H1 (cell line): ENCODE measurements around the gene EPHA1. TPM values are rescaled to one million over a fixed set of nuclear protein-coding genes. Genes with fewer than 3 reads are reported as not detected.

Experiments used
- TCF12 ChIP-seq: IDR thresholded peaks from 2 replicates; pipeline ENCODE4 v1.6.1; 2011; ENCODE audit warnings: low read depth, mild to moderate bottlenecking, low read length
- polyA plus RNA-seq, 7 experiments: library from polyadenylated mRNA; depleted of rRNA in 3 of 7; stranded (reverse) in 5 of 7; unstranded in 2 of 7; fragments of >200 nt in 5 of 7; fragments of 200-250 nt in 2 of 7; gene quantifications; 1 replicate in 5 of 7; 2 replicates in 1 of 7; 4 replicates in 1 of 7; pipeline versions ENCODE4 v1.2.1 to v1.2.3, GENCODE V29; 2011 to 2013; ENCODE audit warnings: missing spikeins in 2 of 7, mixed read lengths in 2 of 7
- total RNA-seq: library from RNA; stranded (reverse); fragmentation: NEBNext Ultra II Directional; extraction: Animal tissue kit (Norgen Biotek cat#: 25700); gene quantifications from 2 replicates; pipeline ENCODE4 v1.2.1, GENCODE V29; 2021

Gene EPHA1
- total and polyA plus RNA-seq, 2 of the 8 experiments (the other 6 are each of a cell fraction or from before 2014, with no cell fraction given): 86.5 to 133 TPM

DNA sequence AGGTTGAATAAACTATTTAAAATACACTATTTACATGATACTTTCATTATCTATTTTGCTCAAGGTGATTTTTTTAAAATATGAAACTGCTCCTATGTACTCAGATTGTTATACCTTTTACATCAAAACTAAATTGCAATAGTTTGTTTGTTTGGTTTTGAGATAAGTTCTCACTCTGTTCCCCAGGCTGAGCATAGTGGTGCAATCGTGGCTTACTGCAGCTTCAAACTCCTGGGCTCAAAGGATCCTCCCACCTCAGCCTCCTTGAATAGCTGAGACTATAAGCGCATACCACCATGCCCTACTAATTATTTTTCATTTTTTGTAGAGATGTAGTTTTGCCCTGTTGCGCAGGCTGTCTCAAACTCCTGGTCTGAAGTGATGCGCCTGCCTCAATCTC lies 47.3 kb upstream of the EPHA1 start (continued):
- TF ChIP-seq TCF12: no peak
